ENCODE measurements around the gene UXS1.

UXS1 gene

DNA sequence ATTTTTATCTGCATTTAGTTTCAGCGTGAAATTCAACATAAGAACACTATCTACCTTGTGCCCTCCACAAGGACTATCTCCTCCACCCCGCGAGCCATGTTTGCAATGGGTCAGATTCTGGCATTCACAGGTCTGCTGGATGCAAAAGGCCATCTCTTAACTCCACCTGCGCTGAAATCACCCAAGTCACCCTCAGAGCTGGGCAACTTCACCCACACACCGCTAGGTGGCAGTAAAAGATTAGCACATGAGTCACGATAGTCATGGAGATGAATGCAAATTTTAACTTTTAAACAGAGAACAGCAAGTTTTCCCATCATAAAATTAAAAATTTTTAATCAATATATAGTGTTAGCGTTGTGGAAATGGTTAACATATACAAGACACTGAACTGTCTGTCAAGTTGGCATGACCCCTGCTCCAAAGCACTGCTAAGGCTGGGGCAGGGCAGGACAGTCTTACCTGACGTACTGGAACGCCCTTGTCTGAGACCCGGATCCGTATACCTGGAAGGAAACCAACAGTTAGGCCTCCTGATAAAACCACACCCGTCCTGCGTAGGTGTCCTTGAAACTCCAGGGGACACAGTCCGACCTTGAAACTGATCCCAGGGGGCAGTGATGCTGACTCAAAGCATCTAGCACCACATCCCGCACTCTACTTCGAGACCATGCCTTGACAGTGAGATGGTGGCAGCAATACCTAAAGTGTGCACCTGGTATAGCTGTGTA is 89.6 kb downstream of the UXS1 start:
- Histone ChIP-seq H3K27me3 (ENCODE audit: control insufficient read depth in 1 of 2, insufficient read depth in 2 of 2, low read length in 2 of 2) (no peaks in the 10 kb centered on the region), H3K4me1 (ENCODE audit: insufficient read depth, low read length) (peaks cover under 1% of the 10 kb centered on the region), H3K9me3 (ENCODE audit: low read length) (no peaks in the 10 kb centered on the region), H3K27ac (ENCODE audit: low read depth, low read length) (no peak overlapping the region), H3K9ac (ENCODE audit: low read length) (no peak overlapping the region), H3K4me3 (ENCODE audit: low read depth in 1 of 2, low read length in 2 of 2) (no peak overlapping the region), H3K36me3 (ENCODE audit: insufficient read depth, low read length) (peaks cover 12% of the 10 kb centered on the region)

DNA sequence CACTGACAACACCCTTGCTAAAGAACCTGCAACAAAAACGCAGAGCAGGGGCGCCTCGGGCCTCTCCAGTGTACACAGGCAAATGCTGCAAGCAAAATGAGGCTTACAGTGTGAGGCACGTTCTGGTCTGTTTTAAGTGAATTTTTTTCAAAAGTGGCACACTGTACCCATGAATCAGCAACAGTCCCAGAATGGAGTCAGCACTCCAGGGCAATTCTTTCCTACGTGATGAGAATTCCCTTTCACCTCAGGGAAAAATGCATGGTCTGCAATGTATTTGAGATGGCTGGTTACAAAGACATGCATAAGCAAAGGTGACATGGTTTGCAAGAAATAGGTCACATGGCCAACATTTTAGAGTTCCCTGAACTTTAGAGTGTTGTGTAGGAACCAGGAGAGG is 94.4 kb downstream of the UXS1 start:
- H3K4me3 ChIP-seq (ENCODE audit: low read depth in 1 of 2, low read length in 2 of 2): no peak overlapping the region
- H3K9me3 ChIP-seq (ENCODE audit: low read length): no peaks in the 10 kb centered on the region
- no peak overlapping the region for H3K9ac ChIP-seq (ENCODE audit: low read length)
- no peaks in the 10 kb centered on the region for H3K27me3 ChIP-seq (ENCODE audit: control insufficient read depth in 1 of 2, insufficient read depth in 2 of 2, low read length in 2 of 2)
- no peak overlapping the region for H3K27ac ChIP-seq (ENCODE audit: low read depth, low read length)
- H3K36me3 ChIP-seq (ENCODE audit: insufficient read depth, low read length): peaks cover 17% of the 10 kb centered on the region
- H3K4me1 ChIP-seq (ENCODE audit: insufficient read depth, low read length): no peaks in the 10 kb centered on the region

DNA sequence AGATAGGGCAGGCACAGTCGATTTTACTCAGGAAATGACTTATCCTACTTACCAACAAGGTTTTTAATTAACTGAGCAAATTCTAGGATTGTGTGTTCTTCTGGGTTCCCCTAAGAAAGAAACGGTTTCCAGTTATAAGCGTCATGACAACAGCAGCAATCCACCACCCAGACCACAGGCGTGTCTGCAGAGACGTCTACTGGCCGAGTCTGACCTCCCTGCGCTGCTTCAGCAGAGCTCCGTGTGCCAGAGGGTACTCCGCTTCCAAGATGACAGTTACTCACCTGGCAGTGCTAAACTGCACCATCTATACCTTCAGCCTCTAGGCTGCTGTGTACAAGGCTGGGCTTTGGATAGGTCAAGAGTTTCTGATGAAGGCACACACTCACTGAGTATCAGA is 95.4 kb downstream of the UXS1 start:
- no peak overlapping the region for H3K9ac ChIP-seq (ENCODE audit: low read length)
- no peaks in the 10 kb centered on the region for H3K27me3 ChIP-seq (ENCODE audit: control insufficient read depth in 1 of 2, insufficient read depth in 2 of 2, low read length in 2 of 2)
- no peak overlapping the region for H3K4me3 ChIP-seq (ENCODE audit: low read depth in 1 of 2, low read length in 2 of 2)
- H3K9me3 ChIP-seq (ENCODE audit: low read length): no peaks in the 10 kb centered on the region
- peaks cover 17% of the 10 kb centered on the region for H3K36me3 ChIP-seq (ENCODE audit: insufficient read depth, low read length)
- no peaks in the 10 kb centered on the region for H3K4me1 ChIP-seq (ENCODE audit: insufficient read depth, low read length)
- H3K27ac ChIP-seq (ENCODE audit: low read depth, low read length): no peak overlapping the region

DNA sequence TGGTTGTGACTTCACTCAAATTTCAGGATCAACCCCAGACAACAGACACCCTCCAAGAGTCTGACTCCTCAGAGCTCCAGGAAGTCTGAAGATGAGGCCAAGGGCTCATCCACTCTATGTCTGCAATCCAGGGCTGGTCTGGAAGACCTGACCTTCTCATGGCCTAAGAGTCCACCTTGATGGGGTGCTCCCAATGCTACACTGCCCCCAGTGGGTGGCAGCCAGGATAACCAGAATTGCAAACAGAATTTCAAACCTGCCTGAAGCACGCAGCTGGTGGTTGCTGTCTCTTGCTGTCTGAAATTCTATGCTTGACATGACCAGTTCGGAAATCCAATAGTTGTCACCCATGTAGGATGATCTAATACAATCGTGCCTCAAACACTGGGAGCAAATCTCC is 96.0 kb downstream of the UXS1 start:
- H3K4me1 ChIP-seq (ENCODE audit: insufficient read depth, low read length): no peaks in the 10 kb centered on the region

DNA sequence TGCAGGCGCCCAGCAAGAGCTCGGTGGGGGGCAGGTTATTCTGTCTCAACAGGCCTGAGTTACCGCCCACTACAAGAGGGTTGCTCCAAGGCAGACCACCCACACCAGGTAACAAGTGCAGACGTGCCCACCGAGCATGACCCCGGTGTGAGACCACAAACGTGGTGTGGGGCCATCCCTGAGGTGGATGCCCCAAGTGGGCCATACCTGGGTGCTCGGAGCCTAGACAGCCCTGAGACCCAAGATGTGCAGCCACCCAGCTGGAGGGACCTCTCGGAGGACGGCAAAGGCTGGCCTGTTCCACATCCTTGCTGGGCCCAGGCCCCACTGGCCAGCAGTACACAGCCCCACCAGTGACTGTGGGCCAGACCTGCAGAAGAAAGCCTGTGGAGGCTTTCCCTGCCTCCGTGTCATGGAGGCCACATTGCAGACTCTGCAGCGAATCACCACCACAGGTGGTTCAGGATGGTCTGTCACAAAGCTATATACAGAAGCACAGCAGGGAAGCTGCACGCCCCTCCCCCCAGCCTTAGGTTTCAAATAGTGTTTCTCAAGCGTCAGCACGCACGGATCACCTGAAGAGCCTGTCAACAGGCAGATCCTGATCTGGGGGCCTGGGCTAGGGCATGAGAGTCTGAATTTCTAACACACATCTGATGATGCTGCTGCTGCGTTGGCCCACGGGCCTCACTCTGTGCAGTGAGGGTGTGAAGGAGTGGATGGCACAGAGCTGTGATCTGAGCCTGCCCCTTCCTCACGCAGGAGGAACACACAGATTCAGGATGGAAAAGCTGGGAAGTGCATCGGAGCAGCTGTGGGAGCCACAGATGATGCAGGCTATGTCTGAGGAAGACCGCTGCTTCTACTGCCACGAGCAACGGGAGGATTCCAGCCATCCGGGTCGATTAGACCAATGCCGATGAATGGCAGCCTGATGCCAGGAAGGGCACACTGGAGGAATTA is 96.8 kb downstream of the UXS1 start:
- H3K9ac ChIP-seq (ENCODE audit: low read length): no peak overlapping the region
- peaks cover 17% of the 10 kb centered on the region for H3K36me3 ChIP-seq (ENCODE audit: insufficient read depth, low read length)
- H3K27me3 ChIP-seq (ENCODE audit: control insufficient read depth in 1 of 2, insufficient read depth in 2 of 2, low read length in 2 of 2): no peaks in the 10 kb centered on the region
- H3K4me3 ChIP-seq (ENCODE audit: low read depth in 1 of 2, low read length in 2 of 2): no peak overlapping the region
- H3K9me3 ChIP-seq (ENCODE audit: low read length): no peaks in the 10 kb centered on the region
- H3K27ac ChIP-seq (ENCODE audit: low read depth, low read length): no peak overlapping the region
- H3K4me1 ChIP-seq (ENCODE audit: insufficient read depth, low read length): no peaks in the 10 kb centered on the region

More for the DNA sequence above, 96.0 kb downstream of the UXS1 start:
- Histone ChIP-seq H3K9ac (ENCODE audit: low read length) (no peak overlapping the region), H3K9me3 (ENCODE audit: low read length) (no peaks in the 10 kb centered on the region), H3K27ac (ENCODE audit: low read depth, low read length) (no peak overlapping the region), H3K4me3 (ENCODE audit: low read depth in 1 of 2, low read length in 2 of 2) (no peak overlapping the region), H3K27me3 (ENCODE audit: control insufficient read depth in 1 of 2, insufficient read depth in 2 of 2, low read length in 2 of 2) (no peaks in the 10 kb centered on the region), H3K36me3 (ENCODE audit: insufficient read depth, low read length) (peaks cover 17% of the 10 kb centered on the region)

DNA sequence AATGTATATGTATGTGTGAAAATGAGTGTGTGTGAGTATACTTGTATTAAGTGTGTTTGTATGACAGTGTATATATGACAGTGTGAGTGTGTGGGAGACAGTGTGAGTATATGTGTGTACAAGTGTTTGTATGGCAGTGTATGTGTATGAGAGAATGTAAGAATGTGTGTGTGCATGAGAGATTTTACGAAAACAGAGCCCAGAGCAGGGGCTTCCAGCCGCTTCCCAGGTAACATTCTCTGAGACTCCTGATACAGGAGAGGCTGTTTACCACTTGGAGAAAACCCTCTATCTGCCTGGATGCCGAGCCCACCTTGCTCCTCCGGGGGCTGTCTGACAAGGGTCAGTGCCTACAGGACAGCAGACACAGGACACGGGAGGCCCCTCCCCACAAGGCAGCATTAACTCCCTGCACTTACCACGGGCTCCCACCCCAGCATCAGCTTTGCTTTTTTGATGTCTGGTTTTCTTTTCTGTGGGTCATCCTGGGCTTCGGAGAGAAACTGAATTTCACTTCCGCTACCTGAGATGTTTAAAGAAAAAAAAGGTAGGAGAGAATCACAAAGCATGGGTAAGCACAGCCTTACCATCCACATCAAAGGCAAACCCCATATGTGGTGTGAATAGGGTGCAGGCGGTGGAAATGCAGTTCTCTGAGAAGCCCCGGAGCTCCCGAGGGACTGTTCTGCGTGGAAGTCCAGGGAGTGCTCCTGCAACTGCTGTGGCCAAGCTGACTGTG is 97.6 kb downstream of the UXS1 start:
- H3K9ac ChIP-seq (ENCODE audit: low read length): no peak overlapping the region
- no peak overlapping the region for H3K4me3 ChIP-seq (ENCODE audit: low read depth in 1 of 2, low read length in 2 of 2)
- H3K9me3 ChIP-seq (ENCODE audit: low read length): no peaks in the 10 kb centered on the region
- no peaks in the 10 kb centered on the region for H3K27me3 ChIP-seq (ENCODE audit: control insufficient read depth in 1 of 2, insufficient read depth in 2 of 2, low read length in 2 of 2)
- no peaks in the 10 kb centered on the region for H3K4me1 ChIP-seq (ENCODE audit: insufficient read depth, low read length)
- H3K27ac ChIP-seq (ENCODE audit: low read depth, low read length): no peak overlapping the region
- H3K36me3 ChIP-seq (ENCODE audit: insufficient read depth, low read length): peaks cover 17% of the 10 kb centered on the region

DNA sequence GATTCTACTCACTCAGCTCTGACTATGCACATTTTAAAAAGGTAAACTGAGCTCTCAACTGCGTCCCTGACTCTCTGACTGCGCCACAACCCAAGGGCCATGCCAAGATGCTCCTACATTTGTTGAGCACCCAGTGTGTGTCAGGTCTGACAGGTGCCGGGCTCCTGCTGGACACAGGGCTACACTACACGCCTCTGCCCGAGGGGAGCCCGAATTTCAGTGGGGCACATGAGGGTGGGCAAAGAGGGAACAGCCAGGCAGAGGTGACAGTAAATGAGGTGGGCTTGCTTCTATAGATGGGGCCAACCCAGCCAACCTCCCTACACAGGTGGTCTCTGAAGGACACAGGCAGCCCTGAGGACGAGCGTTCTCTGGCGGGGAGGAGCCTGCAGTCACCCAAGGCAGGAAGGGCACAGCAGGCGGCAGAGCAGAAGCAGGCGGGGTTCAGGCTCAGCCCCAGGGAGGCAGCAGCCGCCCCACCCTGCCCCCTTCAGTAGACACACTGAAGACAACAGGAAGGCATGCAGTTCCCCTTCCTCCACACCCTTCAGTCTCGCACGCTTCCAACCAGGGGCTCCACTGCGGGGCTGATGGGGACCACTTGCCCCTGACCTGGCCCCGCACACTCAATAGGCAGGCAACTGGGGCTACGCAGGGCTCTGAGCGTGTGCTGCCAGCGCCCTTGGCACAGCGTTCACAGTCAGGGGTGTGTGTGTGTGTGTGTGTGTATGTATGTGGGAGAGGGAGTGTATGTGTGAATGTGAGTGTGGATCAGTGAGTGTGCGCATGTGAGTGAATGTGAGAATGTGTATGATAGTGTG is 98.4 kb downstream of the UXS1 start:
- H3K9ac ChIP-seq (ENCODE audit: low read length): no peak overlapping the region
- H3K9me3 ChIP-seq (ENCODE audit: low read length): no peaks in the 10 kb centered on the region
- H3K4me1 ChIP-seq (ENCODE audit: insufficient read depth, low read length): no peaks in the 10 kb centered on the region
- H3K27me3 ChIP-seq (ENCODE audit: control insufficient read depth in 1 of 2, insufficient read depth in 2 of 2, low read length in 2 of 2): no peaks in the 10 kb centered on the region
- no peak overlapping the region for H3K27ac ChIP-seq (ENCODE audit: low read depth, low read length)
- H3K36me3 ChIP-seq (ENCODE audit: insufficient read depth, low read length): peaks cover 17% of the 10 kb centered on the region
- H3K4me3 ChIP-seq (ENCODE audit: low read depth in 1 of 2, low read length in 2 of 2): no peak overlapping the region

DNA sequence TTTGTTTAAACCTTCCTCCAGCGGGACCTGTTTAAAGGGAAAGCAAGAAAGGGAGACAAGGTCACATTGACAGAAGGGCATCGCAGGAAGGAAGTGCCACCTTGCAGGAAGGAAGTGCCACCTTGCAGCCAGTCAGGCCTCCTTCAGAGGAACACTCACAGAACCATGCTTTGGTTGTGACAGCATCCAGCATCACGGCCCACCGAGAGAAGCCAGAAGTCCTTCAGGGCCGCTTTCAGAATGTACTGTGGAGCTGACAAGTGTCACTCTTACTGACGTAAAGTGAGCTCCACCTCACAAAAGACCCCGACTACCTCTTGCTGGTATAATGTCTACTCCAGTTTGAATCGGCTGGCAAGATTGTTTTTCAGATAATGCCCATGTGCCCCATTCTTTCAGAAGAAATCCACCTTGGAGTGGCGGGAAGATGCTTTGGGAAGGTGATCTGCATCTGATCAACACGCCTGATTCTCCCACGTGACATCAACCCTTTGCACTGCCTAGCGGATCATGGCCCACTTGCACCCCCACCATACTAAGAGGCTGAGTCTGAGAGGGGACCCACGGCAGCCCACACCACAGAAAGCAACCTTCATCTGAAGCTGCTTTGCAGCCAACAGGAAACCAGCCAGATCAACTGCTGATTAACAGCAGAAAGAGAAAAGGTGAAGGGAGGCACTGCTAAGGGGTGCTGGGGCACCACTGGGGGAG is 99.8 kb downstream of the UXS1 start:
- peaks cover 7% of the 10 kb centered on the region for H3K36me3 ChIP-seq (ENCODE audit: insufficient read depth, low read length)
- no peaks in the 10 kb centered on the region for H3K9me3 ChIP-seq (ENCODE audit: low read length)
- H3K9ac ChIP-seq (ENCODE audit: low read length): no peak overlapping the region
- H3K4me1 ChIP-seq (ENCODE audit: insufficient read depth, low read length): no peaks in the 10 kb centered on the region
- H3K27me3 ChIP-seq (ENCODE audit: control insufficient read depth in 1 of 2, insufficient read depth in 2 of 2, low read length in 2 of 2): no peaks in the 10 kb centered on the region
- no peak overlapping the region for H3K4me3 ChIP-seq (ENCODE audit: low read depth in 1 of 2, low read length in 2 of 2)
- H3K27ac ChIP-seq (ENCODE audit: low read depth, low read length): no peak overlapping the region

DNA sequence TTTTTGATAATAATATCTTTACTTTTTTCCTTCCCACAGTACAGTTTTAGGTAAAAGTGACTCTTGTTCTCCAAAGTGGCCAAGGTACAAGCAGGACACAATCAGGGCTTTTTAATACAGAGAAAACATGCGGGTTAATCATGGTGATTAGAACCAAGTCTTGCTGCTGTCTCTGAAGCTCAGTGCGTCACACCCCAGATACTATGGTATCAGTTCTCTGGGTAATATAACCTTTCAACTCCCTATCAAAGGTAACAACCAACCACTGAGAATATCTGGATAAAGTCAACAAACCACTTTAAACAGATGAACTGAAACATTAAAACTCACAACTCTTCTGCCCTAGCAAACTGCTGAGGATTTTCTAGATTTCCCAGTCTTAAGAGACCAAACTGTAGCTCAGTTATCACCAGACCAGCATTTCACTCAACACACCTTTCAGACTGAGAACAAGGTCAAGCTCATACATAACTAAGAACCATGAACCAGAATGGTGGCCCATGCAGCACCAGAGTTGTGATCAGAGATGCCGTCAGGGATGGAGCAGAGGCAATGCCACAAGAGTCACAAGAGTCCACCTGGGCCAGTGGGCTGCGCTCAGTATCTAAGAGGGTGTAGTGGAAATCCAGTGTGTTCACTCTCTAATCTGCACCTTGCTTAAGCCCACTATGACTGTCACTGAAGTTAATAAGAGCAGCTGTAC is 103.0 kb downstream of the UXS1 start:
- Histone ChIP-seq H3K4me3 (ENCODE audit: low read depth in 1 of 2, low read length in 2 of 2) (no peak overlapping the region), H3K36me3 (ENCODE audit: insufficient read depth, low read length) (no peaks in the 10 kb centered on the region), H3K9me3 (ENCODE audit: low read length) (no peaks in the 10 kb centered on the region), H3K27me3 (ENCODE audit: control insufficient read depth in 1 of 2, insufficient read depth in 2 of 2, low read length in 2 of 2) (no peaks in the 10 kb centered on the region), H3K27ac (ENCODE audit: low read depth, low read length) (no peak overlapping the region), H3K9ac (ENCODE audit: low read length) (no peak overlapping the region), H3K4me1 (ENCODE audit: insufficient read depth, low read length) (no peaks in the 10 kb centered on the region)

DNA sequence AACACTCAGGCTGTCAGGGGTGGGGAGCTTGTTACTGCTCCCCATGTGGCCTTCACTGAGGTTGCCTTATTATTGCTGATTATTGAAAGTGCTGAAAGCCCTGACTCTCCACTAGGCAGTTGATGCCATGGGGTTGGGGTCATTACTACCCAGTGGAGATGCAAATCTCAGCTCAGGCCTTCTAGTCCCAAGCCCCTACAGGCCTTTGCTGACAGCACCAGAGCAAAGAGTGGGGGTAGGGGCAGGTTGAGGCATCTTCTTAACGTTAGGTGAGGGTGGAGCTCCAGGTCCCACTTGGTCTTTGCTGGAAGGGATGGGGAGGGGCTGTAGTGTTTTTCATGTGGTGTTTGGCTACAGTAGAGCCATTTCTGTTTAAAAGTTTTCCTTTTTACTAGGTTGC is 104.5 kb downstream of the UXS1 start:
- Histone ChIP-seq H3K4me1 (ENCODE audit: insufficient read depth, low read length) (peaks cover 4% of the 10 kb centered on the region), H3K4me3 (ENCODE audit: low read depth in 1 of 2, low read length in 2 of 2) (no peak overlapping the region), H3K36me3 (ENCODE audit: insufficient read depth, low read length) (no peaks in the 10 kb centered on the region), H3K9ac (ENCODE audit: low read length) (no peak overlapping the region), H3K9me3 (ENCODE audit: low read length) (no peaks in the 10 kb centered on the region), H3K27me3 (ENCODE audit: control insufficient read depth in 1 of 2, insufficient read depth in 2 of 2, low read length in 2 of 2) (no peaks in the 10 kb centered on the region), H3K27ac (ENCODE audit: low read depth, low read length) (no peak overlapping the region)

Data from muscle layer of colon (tissue), 2 donors.